ENCODE data around the gene SLC2A13.

The SLC2A13 gene

GRCh38 chr12:39824505-39825212 lies 281.2 kb downstream of the SLC2A13 start:
- Histone ChIP-seq H2AFZ (ENCODE audit: low read depth, low read length, severe bottlenecking) (no peak overlapping the region), H3K27me3 (ENCODE audit: low read length) (no peaks in the 10 kb centered on the region), H3K9ac (ENCODE audit: low read length) (no peak overlapping the region), H3K4me2 (ENCODE audit: low read depth, low read length, poor library complexity, severe bottlenecking) (no peak overlapping the region), H3K9me2 (replicated peaks; ENCODE audit: insufficient read depth, low read length) (no peaks in the 10 kb centered on the region), H3K79me2 (ENCODE audit: insufficient read depth, low read length) (no peaks in the 10 kb centered on the region), H3K27ac (ENCODE audit: low read depth, low read length) (no peak overlapping the region), H3K4me3 (ENCODE audit: insufficient read depth, low read length, poor library complexity, severe bottlenecking) (no peak overlapping the region), H3F3A (ENCODE audit: insufficient read depth) (no peaks in the 10 kb centered on the region), H3K9me3 (ENCODE audit: insufficient read depth, low read length) (no peaks in the 10 kb centered on the region), H3K36me3 (ENCODE audit: low read length) (no peaks in the 10 kb centered on the region; the same call in 1 of the 2 replicates), H4K20me1 (ENCODE audit: low read depth, low read length) (no peaks in the 10 kb centered on the region)
- no peak for TF ChIP-seq CTCF (IDR thresholded peaks at IDR 0.05; ENCODE audit: insufficient read depth, low read length, poor library complexity, severe bottlenecking)
- no peak for TF ChIP-seq EZH2phosphoT487 (conservative IDR thresholded peaks at IDR 0.05; ENCODE audit: low read length)

GRCh38 chr12:39816671-39817185 lies 289.2 kb downstream of the SLC2A13 start:
- Histone ChIP-seq H3F3A (ENCODE audit: insufficient read depth) (no peaks in the 10 kb centered on the region), H4K20me1 (ENCODE audit: low read depth, low read length) (no peaks in the 10 kb centered on the region), H3K27me3 (ENCODE audit: low read length) (no peaks in the 10 kb centered on the region), H3K4me3 (ENCODE audit: insufficient read depth, low read length, poor library complexity, severe bottlenecking) (no peak overlapping the region), H3K9me3 (ENCODE audit: insufficient read depth, low read length) (no peaks in the 10 kb centered on the region), H3K36me3 (ENCODE audit: low read length) (no peaks in the 10 kb centered on the region), H3K9me2 (replicated peaks; ENCODE audit: insufficient read depth, low read length) (no peaks in the 10 kb centered on the region), H3K79me2 (ENCODE audit: insufficient read depth, low read length) (no peaks in the 10 kb centered on the region), H2AFZ (ENCODE audit: low read depth, low read length, severe bottlenecking) (no peak overlapping the region), H3K4me2 (ENCODE audit: low read depth, low read length, poor library complexity, severe bottlenecking) (no peak overlapping the region), H3K9ac (ENCODE audit: low read length) (no peak overlapping the region), H3K27ac (ENCODE audit: low read depth, low read length) (no peak overlapping the region)
- TF ChIP-seq EZH2phosphoT487 (conservative IDR thresholded peaks at IDR 0.05; ENCODE audit: low read length) (no peak), CTCF (IDR thresholded peaks at IDR 0.05; ENCODE audit: insufficient read depth, low read length, poor library complexity, severe bottlenecking) (no peak)

- Histone ChIP-seq H3K9me3 (ENCODE audit: insufficient read depth, low read length) (no peaks in the 10 kb centered on the region), H3K9me2 (replicated peaks; ENCODE audit: insufficient read depth, low read length) (no peaks in the 10 kb centered on the region), H3K27ac (ENCODE audit: low read depth, low read length) (no peak overlapping the region), H3K27me3 (ENCODE audit: low read length) (no peaks in the 10 kb centered on the region), H2AFZ (ENCODE audit: low read depth, low read length, severe bottlenecking) (no peak overlapping the region), H3K9ac (ENCODE audit: low read length) (no peak overlapping the region), H3K36me3 (ENCODE audit: low read length) (no peaks in the 10 kb centered on the region), H3K4me2 (ENCODE audit: low read depth, low read length, poor library complexity, severe bottlenecking) (no peak overlapping the region), H3K4me3 (ENCODE audit: insufficient read depth, low read length, poor library complexity, severe bottlenecking) (no peak overlapping the region), H4K20me1 (ENCODE audit: low read depth, low read length) (no peaks in the 10 kb centered on the region), H3F3A (ENCODE audit: insufficient read depth) (no peaks in the 10 kb centered on the region), H3K79me2 (ENCODE audit: insufficient read depth, low read length) (no peaks in the 10 kb centered on the region)
- no peak for TF ChIP-seq CTCF (IDR thresholded peaks at IDR 0.05; ENCODE audit: insufficient read depth, low read length, poor library complexity, severe bottlenecking)
- no peak for TF ChIP-seq EZH2phosphoT487 (conservative IDR thresholded peaks at IDR 0.05; ENCODE audit: low read length)
Observed at GRCh38 chr12:39815746-39816145, 290.1 kb downstream of the SLC2A13 start.
